A673 (cell line): ENCODE measurements around the gene AKAP17A.

ENCODE experiments used
- EZH2 ChIP-seq: fragments of 200-600 bp; sonication (generic); IDR thresholded peaks from 2 replicates; pipeline ENCODE4 v1.6.1; 2017; ENCODE audit warnings: borderline replicate concordance, low read depth, mild to moderate bottlenecking, mixed read lengths, antibody characterized with exemption, low read length; ENCODE audit not compliant: poor library complexity, severe bottlenecking
- TF ChIP-seq, protein P1 (sequence below): fragments of 300-800, 200-600 bp; sonication (generic); conservative IDR thresholded peaks from 2 replicates; pipeline ENCODE4 v1.5.1; 2017; ENCODE audit warnings: low read depth, mild to moderate bottlenecking, antibody characterized with exemption, low read length, moderate library complexity, mixed read lengths

DNA sequence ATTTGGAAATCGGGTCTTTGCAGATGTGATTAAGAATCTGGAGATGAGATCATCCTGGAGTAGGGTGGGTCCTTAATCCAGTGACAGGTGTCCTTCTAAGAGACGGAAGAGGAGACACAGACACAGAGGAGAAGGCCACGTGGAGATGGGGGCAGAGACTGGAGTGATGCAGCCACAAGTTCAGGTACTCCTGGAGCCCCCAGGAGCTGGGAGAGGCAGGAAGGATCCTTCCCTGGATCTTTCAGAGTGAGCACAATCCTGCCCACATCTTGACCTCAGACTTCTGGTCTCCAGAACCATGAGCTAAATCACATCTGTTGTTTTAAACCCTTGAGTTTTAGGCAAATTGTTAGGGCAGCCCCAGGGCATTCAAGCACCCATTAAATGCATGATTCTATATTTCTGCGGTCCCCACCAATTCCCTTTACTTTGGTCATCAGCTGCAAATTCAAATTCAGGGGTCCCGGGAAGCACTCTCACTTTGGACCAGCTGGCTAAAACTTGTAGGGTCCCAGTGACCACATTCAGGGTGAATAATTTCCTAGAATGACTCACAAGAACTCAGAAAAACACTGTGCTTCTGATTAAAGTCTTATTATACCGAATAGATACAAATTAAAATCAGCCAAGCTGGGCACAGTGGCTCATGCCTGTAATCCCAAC, 12.8 kb upstream of the AKAP17A start:
- TF ChIP-seq, protein P1, sequence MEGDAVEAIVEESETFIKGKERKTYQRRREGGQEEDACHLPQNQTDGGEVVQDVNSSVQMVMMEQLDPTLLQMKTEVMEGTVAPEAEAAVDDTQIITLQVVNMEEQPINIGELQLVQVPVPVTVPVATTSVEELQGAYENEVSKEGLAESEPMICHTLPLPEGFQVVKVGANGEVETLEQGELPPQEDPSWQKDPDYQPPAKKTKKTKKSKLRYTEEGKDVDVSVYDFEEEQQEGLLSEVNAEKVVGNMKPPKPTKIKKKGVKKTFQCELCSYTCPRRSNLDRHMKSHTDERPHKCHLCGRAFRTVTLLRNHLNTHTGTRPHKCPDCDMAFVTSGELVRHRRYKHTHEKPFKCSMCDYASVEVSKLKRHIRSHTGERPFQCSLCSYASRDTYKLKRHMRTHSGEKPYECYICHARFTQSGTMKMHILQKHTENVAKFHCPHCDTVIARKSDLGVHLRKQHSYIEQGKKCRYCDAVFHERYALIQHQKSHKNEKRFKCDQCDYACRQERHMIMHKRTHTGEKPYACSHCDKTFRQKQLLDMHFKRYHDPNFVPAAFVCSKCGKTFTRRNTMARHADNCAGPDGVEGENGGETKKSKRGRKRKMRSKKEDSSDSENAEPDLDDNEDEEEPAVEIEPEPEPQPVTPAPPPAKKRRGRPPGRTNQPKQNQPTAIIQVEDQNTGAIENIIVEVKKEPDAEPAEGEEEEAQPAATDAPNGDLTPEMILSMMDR: no peak
- TF ChIP-seq EZH2: no peak
